Mononuclear cell (primary cell): Measurements from ENCODE around the gene RASGRF2. TPM values are rescaled to one million over a fixed set of nuclear protein-coding genes. Genes with fewer than 3 reads are reported as not detected.

Experiments used
- H3K27me3 ChIP-seq: 2 replicates; pipeline ENCODE4 v1.6.0; 2011; ENCODE audit warnings: low read length, control low read depth; ENCODE audit not compliant: insufficient read depth
- H3K4me1 ChIP-seq: 2 replicates; pipeline ENCODE4 v1.5.1; 2011; ENCODE audit warnings: mild to moderate bottlenecking, low read length, control low read depth; ENCODE audit not compliant: insufficient read depth
- H3K4me3 ChIP-seq: 2 replicates; pipeline ENCODE4 v1.5.1; 2011; ENCODE audit warnings: mild to moderate bottlenecking, low read length, moderate library complexity
- H3K9me3 ChIP-seq: 2 replicates; pipeline ENCODE4 v1.5.1; 2011; ENCODE audit warnings: low read depth, mild to moderate bottlenecking, control low read depth, low read length
- total RNA-seq: library from RNA; depleted of rRNA; stranded (reverse); fragments of >200 nt; gene quantifications from one replicate; pipeline ENCODE4 v1.2.3, GENCODE V29; 2012

RASGRF2 gene
- total RNA-seq, 1 donor: 14.7 TPM

GRCh38 chr5:80935811-80936385, 24.3 kb upstream of the RASGRF2 start:
- no peaks in the 10 kb centered on the region for H3K27me3 ChIP-seq
- no peaks in the 10 kb centered on the region for H3K9me3 ChIP-seq
- H3K4me1 ChIP-seq: no peaks in the 10 kb centered on the region
- no peak overlapping the region for H3K4me3 ChIP-seq

- H3K4me3 ChIP-seq: no peak overlapping the region
- H3K4me1 ChIP-seq: no peaks in the 10 kb centered on the region
- H3K27me3 ChIP-seq: no peaks in the 10 kb centered on the region
- H3K9me3 ChIP-seq: no peaks in the 10 kb centered on the region
These were observed 23.3 kb upstream of the RASGRF2 start for GRCh38 chr5:80936881-80937280.

- H3K4me1 ChIP-seq: no peaks in the 10 kb centered on the region
- H3K4me3 ChIP-seq: no peak overlapping the region
- H3K27me3 ChIP-seq: no peaks in the 10 kb centered on the region
- H3K9me3 ChIP-seq: no peaks in the 10 kb centered on the region
These were observed 22.4 kb upstream of the RASGRF2 start for GRCh38 chr5:80937584-80938356.

- no peaks in the 10 kb centered on the region for H3K4me1 ChIP-seq
- no peak overlapping the region for H3K4me3 ChIP-seq
These were observed 18.7 kb upstream of the RASGRF2 start for GRCh38 chr5:80941496-80941895.

GRCh38 chr5:80951366-80951765, 8.8 kb upstream of the RASGRF2 start:
- no peaks in the 10 kb centered on the region for H3K9me3 ChIP-seq
- H3K27me3 ChIP-seq: peaks cover 10% of the 10 kb centered on the region
- H3K4me1 ChIP-seq: no peaks in the 10 kb centered on the region
- H3K4me3 ChIP-seq: no peak overlapping the region

More at GRCh38 chr5:80941496-80941895, 18.7 kb upstream of the RASGRF2 start:
- Histone ChIP-seq H3K27me3 (no peaks in the 10 kb centered on the region), H3K9me3 (no peaks in the 10 kb centered on the region)

- Histone ChIP-seq H3K9me3 (no peaks in the 10 kb centered on the region), H3K27me3 (peaks cover 28% of the 10 kb centered on the region), H3K4me1 (peaks cover 3% of the 10 kb centered on the region), H3K4me3 (no peak overlapping the region)
These were observed 6.6 kb upstream of the RASGRF2 start for GRCh38 chr5:80953587-80953986.

GRCh38 chr5:80955082-80955590, 5.0 kb upstream of the RASGRF2 start:
- Histone ChIP-seq H3K9me3 (no peaks in the 10 kb centered on the region), H3K4me3 (no peak overlapping the region), H3K27me3 (peaks cover 41% of the 10 kb centered on the region), H3K4me1 (peaks cover 7% of the 10 kb centered on the region)

GRCh38 chr5:80956272-80956671, 3.9 kb upstream of the RASGRF2 start:
- no peak overlapping the region for H3K4me3 ChIP-seq
- no peaks in the 10 kb centered on the region for H3K9me3 ChIP-seq
- peaks cover 14% of the 10 kb centered on the region for H3K4me1 ChIP-seq
- H3K27me3 ChIP-seq: peaks cover 46% of the 10 kb centered on the region

GRCh38 chr5:80957031-80957761, 3.0 kb upstream of the RASGRF2 start:
- Histone ChIP-seq H3K9me3 (no peaks in the 10 kb centered on the region), H3K4me3 (no peak overlapping the region), H3K4me1 (peaks cover 14% of the 10 kb centered on the region), H3K27me3 (peaks cover 55% of the 10 kb centered on the region)

GRCh38 chr5:80958616-80959015, 1.5 kb upstream of the RASGRF2 start:
- H3K27me3 ChIP-seq: peaks cover 69% of the 10 kb centered on the region
- H3K4me1 ChIP-seq: peaks cover 14% of the 10 kb centered on the region
- no peaks in the 10 kb centered on the region for H3K9me3 ChIP-seq
- no peak overlapping the region for H3K4me3 ChIP-seq

GRCh38 chr5:80959138-80959537, 1.0 kb upstream of the RASGRF2 start:
- Histone ChIP-seq H3K4me3 (no peak overlapping the region), H3K4me1 (peaks cover 14% of the 10 kb centered on the region), H3K27me3 (peaks cover 74% of the 10 kb centered on the region), H3K9me3 (no peaks in the 10 kb centered on the region)

GRCh38 chr5:80960531-80961375, 590 bp downstream of the RASGRF2 start:
- Histone ChIP-seq H3K4me3 (peak overlapping the region; percentile 40), H3K9me3 (no peaks in the 10 kb centered on the region), H3K27me3 (peaks cover 78% of the 10 kb centered on the region), H3K4me1 (peaks cover 14% of the 10 kb centered on the region)

GRCh38 chr5:80961376-80962281, 1.5 kb downstream of the RASGRF2 start:
- Histone ChIP-seq H3K4me1 (peaks cover 14% of the 10 kb centered on the region), H3K27me3 (peaks cover 78% of the 10 kb centered on the region), H3K4me3 (peak overlapping the region; percentile 40), H3K9me3 (no peaks in the 10 kb centered on the region)
